Measurements from ENCODE around the gene ARMC2.

DNA sequence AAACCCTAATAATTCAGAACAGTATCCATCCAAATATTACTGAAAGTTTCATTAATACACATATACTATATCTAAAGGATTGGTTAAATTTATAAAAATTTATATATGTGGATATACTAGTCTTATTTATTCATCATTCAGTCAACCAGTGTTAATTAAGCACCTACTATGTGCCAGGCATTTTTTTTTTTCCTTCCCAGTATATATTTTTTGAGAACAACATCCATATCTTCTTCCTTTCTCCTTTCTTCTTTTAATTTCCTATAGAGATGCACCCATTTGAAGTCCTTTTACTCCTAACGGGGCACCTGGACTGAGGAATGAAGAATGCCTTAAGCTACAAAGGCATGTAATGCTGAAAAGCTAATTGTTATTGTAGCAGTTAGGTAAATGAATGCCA, 173.6 kb downstream of the ARMC2 start:
- TF ChIP-seq CTCF (IDR thresholded peaks at IDR 0.05): no peak
- TF ChIP-seq POLR2AphosphoS5 (IDR thresholded peaks at IDR 0.05): no peak
